GM21423 (cell line): ENCODE measurements around the gene WSB2.
"Not testable (repeated sequence)": the region's sequence is repeated elsewhere in the genome, so short reads cannot be mapped to it uniquely, and the experiment has no call there.

Experiments
- ATAC-seq: cut with Tn5 transposase; IDR thresholded peaks from one replicate; pipeline ENCODE4 v1.9.1; 2021; ENCODE audit warnings: mild to moderate bottlenecking, moderate library complexity; ENCODE audit not compliant: unreplicated experiment

Gene WSB2

GRCh38 chr12:117999806-118000205 lies 61.2 kb downstream of the WSB2 start:
- not testable (repeated sequence) for ATAC-seq

DNA sequence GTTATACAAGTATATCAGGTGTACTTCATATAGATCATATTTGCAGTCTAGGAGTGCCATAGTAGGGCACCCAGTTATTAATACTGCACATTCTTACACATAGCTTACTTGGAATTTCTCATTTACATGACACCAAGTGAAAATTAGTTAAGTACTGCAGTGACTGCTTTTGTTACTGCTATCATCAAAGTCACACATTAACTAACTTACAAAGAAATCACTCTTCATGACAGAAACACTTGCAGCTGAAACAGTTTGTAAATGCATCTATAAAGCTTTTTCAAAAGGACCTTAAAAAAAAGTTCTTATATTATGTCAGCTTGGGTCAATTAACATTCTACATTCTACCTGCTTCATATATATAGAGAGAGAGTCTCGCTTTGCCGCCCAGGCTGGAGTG lies 62.3 kb downstream of the WSB2 start:
- ATAC-seq, result no peak

DNA sequence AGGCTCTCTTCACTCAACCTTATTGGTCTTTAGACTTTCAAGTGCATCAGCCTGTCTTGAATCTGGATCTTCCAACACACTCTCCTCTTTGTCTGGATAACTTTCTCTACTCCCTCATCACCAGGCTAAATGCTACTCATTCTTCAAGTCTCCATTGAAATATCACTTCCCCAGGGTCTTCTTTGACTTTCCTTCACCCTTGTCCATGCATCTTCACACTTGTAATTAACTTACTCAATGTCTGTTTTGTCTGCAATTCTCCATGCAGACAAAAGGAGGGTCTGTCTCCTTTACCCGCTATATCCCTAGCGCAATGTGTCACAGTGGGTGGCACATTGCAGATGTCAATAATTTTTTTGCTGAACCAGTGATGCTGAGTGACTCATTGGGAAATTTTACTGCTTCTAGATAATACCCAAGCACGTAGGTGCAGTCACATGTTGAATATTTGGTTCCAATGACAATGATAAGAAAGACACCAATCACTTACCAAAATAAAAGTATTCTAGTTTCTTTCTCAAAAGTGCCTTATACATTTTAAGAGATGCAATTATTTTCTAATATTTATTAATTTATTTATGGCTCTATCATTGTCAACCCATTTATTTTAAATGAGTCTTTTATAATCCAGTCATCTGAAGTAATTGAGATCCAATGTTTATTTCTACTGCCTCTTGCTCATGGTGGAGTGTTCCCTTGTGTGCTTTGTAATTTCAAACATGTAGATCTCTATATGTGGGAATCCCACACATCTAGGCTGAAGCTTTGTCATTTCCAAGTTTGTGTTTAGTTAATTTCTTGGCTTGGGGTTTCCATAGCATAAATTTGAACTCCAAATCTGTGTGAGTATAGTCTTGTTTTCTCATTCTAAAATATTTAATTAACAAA lies 66.2 kb downstream of the WSB2 start:
- no peak for ATAC-seq

GRCh38 chr12:117986705-117987469 lies 74.1 kb downstream of the WSB2 start:
- no peak for ATAC-seq

DNA sequence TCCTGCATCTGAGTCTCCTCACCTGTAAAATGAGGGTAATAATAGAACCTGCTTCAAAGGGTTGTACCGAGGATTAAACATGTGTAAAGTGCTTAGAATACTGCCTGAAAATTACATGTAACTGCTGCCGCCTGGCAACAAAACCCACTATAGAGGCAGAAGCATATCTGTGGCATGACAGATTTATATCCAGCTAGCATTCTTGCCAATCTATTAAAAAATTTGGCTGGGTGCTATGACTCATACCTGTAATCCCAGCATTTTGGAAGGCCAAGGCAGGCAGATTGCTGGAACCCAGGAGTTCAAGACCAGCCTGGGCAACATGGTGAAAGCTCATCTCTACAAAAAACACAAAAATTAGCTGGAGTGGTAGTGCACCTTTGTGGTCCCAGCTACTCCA lies 75.8 kb downstream of the WSB2 start:
- no peak for ATAC-seq
